AG04450 (cell line): Measurements from ENCODE around the gene ZNF221. TPM values are rescaled to one million over a fixed set of nuclear protein-coding genes. Genes with fewer than 3 reads are reported as not detected.

Source experiments
- CTCF ChIA-PET: fragments of 300-600, 350-600 bp; formaldehyde crosslinking; extraction: SDS; loops from one replicate; lab custom pipeline; 2022; ENCODE audit warnings: antibody characterized with exemption, inconsistent platforms; lab: Charles Lee
- POLR2A ChIA-PET: fragments of 350-600 bp; formaldehyde crosslinking; extraction: SDS; loops from one replicate; lab custom pipeline; 2021; ENCODE audit warnings: antibody characterized with exemption, inconsistent platforms; lab: Yijun Ruan, JAX
- DNase-seq: peaks from one replicate; pipeline ENCODE4 v3.0.0-alpha.2; 2011; ENCODE audit warnings: low read depth, low spot score
- H3K27ac ChIP-seq: one replicate; pipeline ENCODE4 v1.5.1; 2012; ENCODE audit warnings: low read depth, low read length, control low read depth
- H3K27me3 ChIP-seq: one replicate; pipeline ENCODE4 v1.6.0; 2012; ENCODE audit warnings: low read length; ENCODE audit not compliant: control insufficient read depth, insufficient read depth
- H3K4me3 ChIP-seq: 2 replicates; pipeline ENCODE4 v1.5.1; 2011; ENCODE audit warnings: mild to moderate bottlenecking, low read depth, low read length, control low read depth
- H3K9me3 ChIP-seq: 2 replicates; pipeline ENCODE4 v1.5.1; 2012; ENCODE audit warnings: low read length; ENCODE audit not compliant: control insufficient read depth, insufficient read depth
- polyA plus RNA-seq: library from polyadenylated mRNA; depleted of rRNA; stranded (reverse); fragments of >200 nt; gene quantifications from 2 replicates; pipeline ENCODE4 v1.2.3, GENCODE V29; 2011
- TF ChIP-seq, protein P1 (sequence below): IDR thresholded peaks from 2 replicates; pipeline ENCODE4 v1.5.1; 2011; ENCODE audit warnings: low read depth, low read length, control low read depth, inconsistent platforms

Gene ZNF221
- polyA plus RNA-seq, 1 experiment = 2.5 TPM

DNA sequence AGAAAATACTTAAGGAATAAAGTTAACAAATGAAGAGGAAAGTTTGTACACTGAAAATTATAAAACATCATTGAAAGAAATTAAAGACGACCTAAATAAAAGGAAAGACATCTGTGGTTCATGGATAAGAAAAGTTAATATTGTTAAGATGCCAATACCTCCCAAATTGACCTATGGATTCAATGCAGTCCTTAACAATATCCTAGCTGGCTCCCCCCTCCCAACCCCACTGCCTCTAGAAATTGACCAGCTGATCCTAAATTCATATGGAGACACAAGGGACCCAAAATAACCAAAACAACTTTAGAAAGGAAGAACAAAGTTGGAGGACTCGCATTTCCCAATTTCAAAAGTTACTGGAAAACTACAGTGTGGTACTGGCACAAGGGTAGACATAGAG lies 44.3 kb upstream of the ZNF221 start:
- no peaks in the 10 kb centered on the region for H3K27me3 ChIP-seq
- peaks cover 17% of the 10 kb centered on the region; the same call in 1 of the 2 replicates for H3K9me3 ChIP-seq
- DNase-seq = no peak
- TF ChIP-seq, protein P1, sequence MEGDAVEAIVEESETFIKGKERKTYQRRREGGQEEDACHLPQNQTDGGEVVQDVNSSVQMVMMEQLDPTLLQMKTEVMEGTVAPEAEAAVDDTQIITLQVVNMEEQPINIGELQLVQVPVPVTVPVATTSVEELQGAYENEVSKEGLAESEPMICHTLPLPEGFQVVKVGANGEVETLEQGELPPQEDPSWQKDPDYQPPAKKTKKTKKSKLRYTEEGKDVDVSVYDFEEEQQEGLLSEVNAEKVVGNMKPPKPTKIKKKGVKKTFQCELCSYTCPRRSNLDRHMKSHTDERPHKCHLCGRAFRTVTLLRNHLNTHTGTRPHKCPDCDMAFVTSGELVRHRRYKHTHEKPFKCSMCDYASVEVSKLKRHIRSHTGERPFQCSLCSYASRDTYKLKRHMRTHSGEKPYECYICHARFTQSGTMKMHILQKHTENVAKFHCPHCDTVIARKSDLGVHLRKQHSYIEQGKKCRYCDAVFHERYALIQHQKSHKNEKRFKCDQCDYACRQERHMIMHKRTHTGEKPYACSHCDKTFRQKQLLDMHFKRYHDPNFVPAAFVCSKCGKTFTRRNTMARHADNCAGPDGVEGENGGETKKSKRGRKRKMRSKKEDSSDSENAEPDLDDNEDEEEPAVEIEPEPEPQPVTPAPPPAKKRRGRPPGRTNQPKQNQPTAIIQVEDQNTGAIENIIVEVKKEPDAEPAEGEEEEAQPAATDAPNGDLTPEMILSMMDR = no peak
- CTCF ChIA-PET = no interaction called here
- POLR2A ChIA-PET = no interaction called here
- no peak overlapping the region for H3K27ac ChIP-seq
- H3K4me3 ChIP-seq = no peak overlapping the region

DNA sequence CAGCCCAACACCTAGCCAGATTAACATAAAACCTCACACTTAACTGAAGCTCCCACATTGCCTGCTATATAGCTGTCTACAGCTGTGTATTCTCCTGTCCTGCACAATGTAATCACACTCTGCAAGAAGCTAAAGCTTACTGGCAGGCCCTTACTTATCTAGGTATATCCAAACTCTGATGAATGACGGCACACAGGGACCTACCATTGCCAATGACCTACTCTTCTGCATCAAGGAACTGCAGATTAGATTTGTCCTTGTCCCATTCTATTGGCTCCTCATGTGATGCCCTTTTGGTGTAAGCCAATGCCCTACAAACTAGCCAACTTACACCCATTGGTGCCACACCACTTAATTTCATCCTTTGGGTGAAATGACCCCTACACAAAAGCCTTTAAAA lies 42.4 kb upstream of the ZNF221 start:
- TF ChIP-seq, protein P1 = no peak
- H3K9me3 ChIP-seq = peaks cover 14% of the 10 kb centered on the region
- POLR2A ChIA-PET = no interaction called here
- H3K27ac ChIP-seq = no peak overlapping the region
- H3K4me3 ChIP-seq = no peak overlapping the region
- H3K27me3 ChIP-seq = no peaks in the 10 kb centered on the region
- DNase-seq = no peak
- CTCF ChIA-PET = interaction anchor here (0.5 kb wide), 1 partner anchor 445 kb away, joined by 8 read pairs; no protein-coding TSS in a partner anchor

DNA sequence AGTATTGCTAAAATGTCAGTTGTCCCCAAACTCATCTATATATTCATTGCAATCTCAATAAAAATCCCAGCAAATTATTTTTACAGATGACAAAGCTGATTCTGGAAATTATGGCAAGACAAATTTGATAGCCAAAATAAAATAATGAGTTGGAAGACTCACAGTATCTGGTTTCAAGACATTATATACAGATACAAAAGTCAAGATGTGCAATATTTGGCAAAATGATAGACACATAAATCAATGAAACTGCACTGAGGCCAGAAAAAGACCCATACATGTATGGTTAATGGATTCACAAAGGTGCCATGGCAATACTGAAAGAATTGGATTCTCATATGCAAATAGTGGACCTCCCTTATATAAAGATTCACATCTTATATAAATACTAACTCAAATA lies 40.1 kb upstream of the ZNF221 start:
- Histone ChIP-seq H3K9me3 (peaks cover 26% of the 10 kb centered on the region), H3K27me3 (no peaks in the 10 kb centered on the region), H3K4me3 (no peak overlapping the region), H3K27ac (no peak overlapping the region)
- ChIA-PET POLR2A (no interaction called here), CTCF (no interaction called here)
- TF ChIP-seq, protein P1 = no peak
- DNase-seq = no peak

DNA sequence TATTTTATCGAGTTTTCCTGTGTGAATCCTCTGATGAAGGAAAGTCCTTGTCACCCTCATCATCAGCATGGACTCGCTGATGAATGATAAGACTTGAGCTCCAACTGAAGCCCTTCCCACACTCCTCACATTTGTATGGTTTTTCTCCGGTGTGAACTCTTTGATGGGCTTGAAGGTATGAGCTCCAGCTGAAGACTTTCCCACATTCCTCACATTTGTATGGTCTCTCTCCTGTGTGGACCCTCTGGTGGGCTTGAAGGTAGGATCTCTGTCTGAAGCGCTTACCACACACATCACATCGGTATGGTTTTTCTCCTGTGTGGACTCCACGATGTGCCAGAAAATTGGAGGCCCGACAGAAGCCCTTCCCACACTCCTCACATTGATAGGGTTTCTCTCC lies 37.6 kb upstream of the ZNF221 start:
- Histone ChIP-seq H3K27ac (no peak overlapping the region), H3K27me3 (no peaks in the 10 kb centered on the region), H3K4me3 (no peak overlapping the region), H3K9me3 (peaks cover 27% of the 10 kb centered on the region)
- ChIA-PET CTCF (no interaction called here), POLR2A (no interaction called here)
- DNase-seq = no peak
- TF ChIP-seq, protein P1 = no peak

DNA sequence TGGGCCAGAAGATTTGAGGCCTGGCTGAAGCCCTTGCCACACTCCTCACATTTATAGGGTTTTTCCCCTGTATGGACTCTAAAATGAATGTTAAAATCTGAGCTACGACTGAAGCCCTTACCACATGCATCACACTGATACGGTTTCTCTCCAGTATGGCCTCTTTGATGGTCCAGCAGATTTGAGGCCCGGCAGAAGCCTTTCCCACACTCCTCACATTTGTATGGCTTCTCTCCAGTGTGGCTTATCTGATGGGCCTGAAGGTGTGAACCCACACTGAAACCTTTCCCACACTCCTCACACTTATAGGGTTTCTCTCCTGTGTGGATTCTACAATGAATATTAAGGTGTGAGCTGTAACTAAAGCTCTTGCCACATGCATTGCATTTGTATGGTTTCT lies 37.0 kb upstream of the ZNF221 start:
- POLR2A ChIA-PET = no interaction called here
- H3K9me3 ChIP-seq = peaks cover 27% of the 10 kb centered on the region

More for the DNA sequence above, 37.0 kb upstream of the ZNF221 start:
- no peak overlapping the region for H3K27ac ChIP-seq
- CTCF ChIA-PET = no interaction called here
- DNase-seq = no peak
- H3K4me3 ChIP-seq = no peak overlapping the region
- TF ChIP-seq, protein P1 = no peak
- H3K27me3 ChIP-seq = no peaks in the 10 kb centered on the region
